MM.1S (cell line): Measurements from ENCODE around the gene DENND1A.

Experiments used
- DNase-seq: peaks from one replicate; pipeline ENCODE4 v3.0.0-alpha.2; 2015
- H2AFZ ChIP-seq: fragments of 300-600 bp; sonication (generic); 2 replicates; pipeline ENCODE4 v1.6.0; 2016; ENCODE audit warnings: antibody characterized with exemption, low read length
- H3F3A ChIP-seq: fragments of 300-600 bp; sonication (generic); 2 replicates; pipeline ENCODE4 v1.6.1; 2016; ENCODE audit warnings: mild to moderate bottlenecking, antibody characterized with exemption, low read length, moderate library complexity, mixed read lengths; ENCODE audit not compliant: insufficient read depth
- H3K27ac ChIP-seq: fragments of 300-600 bp; sonication (generic); 2 replicates; pipeline ENCODE4 v1.5.1; 2016; ENCODE audit warnings: mild to moderate bottlenecking, low read length
- H3K27me3 ChIP-seq: fragments of 300-600 bp; sonication (generic); replicated peaks from 2 replicates; pipeline ENCODE4 v1.6.0; 2016; ENCODE audit warnings: low read length; ENCODE audit not compliant: insufficient read depth
- H3K36me3 ChIP-seq: fragments of 300-600 bp; sonication (generic); replicated peaks from 2 replicates; pipeline ENCODE4 v1.6.1; 2016; ENCODE audit warnings: mild to moderate bottlenecking, low read length, mixed read lengths; ENCODE audit not compliant: insufficient read depth
- H3K4me1 ChIP-seq: fragments of 300-600 bp; sonication (generic); 2 replicates; pipeline ENCODE4 v1.6.1; 2016; ENCODE audit warnings: low read length, mixed read lengths
- H3K4me2 ChIP-seq: fragments of 300-600 bp; sonication (generic); 2 replicates; pipeline ENCODE4 v1.6.0; 2016; ENCODE audit warnings: low read depth, low read length
- H3K4me3 ChIP-seq: fragments of 300-600 bp; sonication (generic); 2 replicates; pipeline ENCODE4 v1.5.1; 2016; ENCODE audit warnings: low read length, mixed read lengths
- H3K79me2 ChIP-seq: fragments of 300-600 bp; sonication (generic); 2 replicates; pipeline ENCODE4 v1.6.1; 2016; ENCODE audit warnings: mixed run types, low read length, mixed read lengths
- H3K9ac ChIP-seq: fragments of 300-600 bp; sonication (generic); 2 replicates; pipeline ENCODE4 v1.6.1; 2016; ENCODE audit warnings: low read length, mixed read lengths
- H3K9me2 ChIP-seq: fragments of 300-600 bp; sonication (generic); replicated peaks from 2 replicates; pipeline ENCODE4 v1.6.1; 2016; ENCODE audit warnings: mild to moderate bottlenecking, low read length, mixed read lengths; ENCODE audit not compliant: insufficient read depth
- H3K9me3 ChIP-seq: fragments of 300-600 bp; sonication (generic); replicated peaks from 2 replicates; pipeline ENCODE4 v1.6.1; 2016; ENCODE audit warnings: mild to moderate bottlenecking, low read length, mixed read lengths; ENCODE audit not compliant: insufficient read depth
- H4K20me1 ChIP-seq: fragments of 300-600 bp; sonication (generic); 2 replicates; pipeline ENCODE4 v1.6.1; 2016; ENCODE audit warnings: mild to moderate bottlenecking, low read length, moderate library complexity, mixed read lengths; ENCODE audit not compliant: insufficient read depth
- EZH2 ChIP-seq: fragments of 300-600 bp; sonication (generic); optimal IDR thresholded peaks from 2 replicates; pipeline ENCODE3; 2017; ENCODE audit warnings: low read depth, mild to moderate bottlenecking, antibody characterized with exemption, low read length, mixed read lengths
- EZH2phosphoT487 ChIP-seq: fragments of 300-600 bp; sonication (generic); IDR thresholded peaks from 2 replicates; pipeline ENCODE4 v1.6.1; 2018; ENCODE audit warnings: antibody characterized with exemption, low read length
- TF ChIP-seq, protein P1 (sequence below): fragments of 300-600 bp; sonication (generic); IDR thresholded peaks from 2 replicates; pipeline ENCODE4 v1.5.1; 2016; ENCODE audit warnings: antibody characterized with exemption, low read length, mixed read lengths

The DENND1A gene

GRCh38 chr9:123616707-123617106 is 313.2 kb downstream of the DENND1A start:
- no peaks in the 10 kb centered on the region for H3K9me3 ChIP-seq
- no peak for DNase-seq
- no peaks in the 10 kb centered on the region for H4K20me1 ChIP-seq
- no peaks in the 10 kb centered on the region for H3K79me2 ChIP-seq
- TF ChIP-seq, protein P1, sequence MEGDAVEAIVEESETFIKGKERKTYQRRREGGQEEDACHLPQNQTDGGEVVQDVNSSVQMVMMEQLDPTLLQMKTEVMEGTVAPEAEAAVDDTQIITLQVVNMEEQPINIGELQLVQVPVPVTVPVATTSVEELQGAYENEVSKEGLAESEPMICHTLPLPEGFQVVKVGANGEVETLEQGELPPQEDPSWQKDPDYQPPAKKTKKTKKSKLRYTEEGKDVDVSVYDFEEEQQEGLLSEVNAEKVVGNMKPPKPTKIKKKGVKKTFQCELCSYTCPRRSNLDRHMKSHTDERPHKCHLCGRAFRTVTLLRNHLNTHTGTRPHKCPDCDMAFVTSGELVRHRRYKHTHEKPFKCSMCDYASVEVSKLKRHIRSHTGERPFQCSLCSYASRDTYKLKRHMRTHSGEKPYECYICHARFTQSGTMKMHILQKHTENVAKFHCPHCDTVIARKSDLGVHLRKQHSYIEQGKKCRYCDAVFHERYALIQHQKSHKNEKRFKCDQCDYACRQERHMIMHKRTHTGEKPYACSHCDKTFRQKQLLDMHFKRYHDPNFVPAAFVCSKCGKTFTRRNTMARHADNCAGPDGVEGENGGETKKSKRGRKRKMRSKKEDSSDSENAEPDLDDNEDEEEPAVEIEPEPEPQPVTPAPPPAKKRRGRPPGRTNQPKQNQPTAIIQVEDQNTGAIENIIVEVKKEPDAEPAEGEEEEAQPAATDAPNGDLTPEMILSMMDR: no peak
- no peak for TF ChIP-seq EZH2
- TF ChIP-seq EZH2phosphoT487: no peak
- H3K4me1 ChIP-seq: peaks cover 22% of the 10 kb centered on the region
- no peaks in the 10 kb centered on the region for H3F3A ChIP-seq
- no peak overlapping the region for H3K9ac ChIP-seq
- no peak overlapping the region for H2AFZ ChIP-seq
- no peaks in the 10 kb centered on the region for H3K27me3 ChIP-seq
- no peak overlapping the region for H3K4me2 ChIP-seq
- no peaks in the 10 kb centered on the region for H3K36me3 ChIP-seq
- H3K27ac ChIP-seq: no peak overlapping the region
- H3K9me2 ChIP-seq: no peaks in the 10 kb centered on the region
- H3K4me3 ChIP-seq: no peak overlapping the region

DNA sequence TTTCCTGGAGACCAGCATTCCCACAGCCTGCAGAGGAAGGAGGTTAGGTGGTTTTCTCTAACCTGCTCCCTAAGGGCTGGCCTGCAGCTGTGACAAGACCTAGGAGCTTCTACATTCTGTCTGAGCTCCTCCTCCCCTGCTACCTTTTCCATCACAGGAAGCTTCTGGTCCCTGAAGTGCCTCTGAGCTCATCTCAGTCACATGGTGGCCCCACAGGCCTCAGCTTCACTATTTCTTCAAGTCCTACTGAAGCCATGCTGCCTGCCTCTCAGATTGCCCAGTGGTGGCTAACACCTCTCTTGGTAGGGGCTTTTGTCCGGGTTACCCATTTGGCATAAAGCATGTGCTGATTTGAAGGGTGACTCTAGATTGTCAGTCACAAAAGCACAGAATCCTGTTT is 314.5 kb downstream of the DENND1A start:
- Histone ChIP-seq H3K4me1 (peaks cover 22% of the 10 kb centered on the region), H4K20me1 (no peaks in the 10 kb centered on the region), H3K9ac (no peak overlapping the region), H3K79me2 (no peaks in the 10 kb centered on the region), H3K4me2 (no peak overlapping the region), H3K9me3 (no peaks in the 10 kb centered on the region), H3K27me3 (no peaks in the 10 kb centered on the region), H2AFZ (no peak overlapping the region), H3K27ac (no peak overlapping the region), H3K36me3 (no peaks in the 10 kb centered on the region), H3K9me2 (no peaks in the 10 kb centered on the region), H3F3A (no peaks in the 10 kb centered on the region), H3K4me3 (no peak overlapping the region)
- peak; percentile 27 for DNase-seq
- TF ChIP-seq, protein P1: no peak
- TF ChIP-seq EZH2 (no peak), EZH2phosphoT487 (no peak)

GRCh38 chr9:123614306-123615263 is 315.3 kb downstream of the DENND1A start:
- Histone ChIP-seq H3K79me2 (no peaks in the 10 kb centered on the region), H3K36me3 (no peaks in the 10 kb centered on the region), H3K27me3 (no peaks in the 10 kb centered on the region), H2AFZ (no peak overlapping the region), H3K4me3 (no peak overlapping the region), H3K9ac (no peak overlapping the region), H3K27ac (no peak overlapping the region), H3K4me1 (peaks cover 22% of the 10 kb centered on the region), H3F3A (no peaks in the 10 kb centered on the region), H3K9me2 (no peaks in the 10 kb centered on the region), H3K9me3 (no peaks in the 10 kb centered on the region), H3K4me2 (no peak overlapping the region), H4K20me1 (no peaks in the 10 kb centered on the region)
- TF ChIP-seq EZH2phosphoT487: no peak
- TF ChIP-seq EZH2: no peak
- TF ChIP-seq, protein P1: no peak
- no peak for DNase-seq
